Trophoblast cell (in vitro differentiated cells and primary cell): Measurements from ENCODE around the gene CSH1.
"Not testable (repeated sequence)": the region's sequence is repeated elsewhere in the genome, so short reads cannot be mapped to it uniquely, and the experiment has no call there.

Experiments
- DNase-seq, 2 donors: peaks; one replicate each; pipeline ENCODE4 v3.0.0-alpha.2; 2016
- H2AFZ ChIP-seq: 2 replicates; pipeline ENCODE4 v1.6.1; 2013; ENCODE audit warnings: low read length, moderate library complexity, mild to moderate bottlenecking; ENCODE audit not compliant: insufficient read depth, poor library complexity
- H2AK5ac ChIP-seq: 2 replicates; pipeline ENCODE4 v1.6.1; 2013; ENCODE audit warnings: mild to moderate bottlenecking, low read length
- H2BK120ac ChIP-seq: 2 replicates; pipeline ENCODE4 v1.6.1; 2013; ENCODE audit warnings: low read length, mild to moderate bottlenecking, moderate library complexity; ENCODE audit not compliant: insufficient read depth, poor library complexity
- H2BK12ac ChIP-seq: 2 replicates; pipeline ENCODE4 v1.6.1; 2013; ENCODE audit warnings: mild to moderate bottlenecking, low read length, moderate library complexity
- H2BK5ac ChIP-seq: 2 replicates; pipeline ENCODE4 v1.6.1; 2013; ENCODE audit warnings: low read length, low read depth, moderate library complexity, mild to moderate bottlenecking; ENCODE audit not compliant: poor library complexity
- H3K14ac ChIP-seq: 2 replicates; pipeline ENCODE4 v1.6.1; 2013; ENCODE audit warnings: mild to moderate bottlenecking, low read length
- H3K18ac ChIP-seq: 2 replicates; pipeline ENCODE4 v1.6.1; 2013; ENCODE audit warnings: mild to moderate bottlenecking, low read length
- H3K23ac ChIP-seq: 2 replicates; pipeline ENCODE4 v1.6.1; 2013; ENCODE audit warnings: low read length
- H3K27ac ChIP-seq: 2 replicates; pipeline ENCODE4 v1.5.1; 2013; ENCODE audit warnings: low read depth, mild to moderate bottlenecking, inconsistent platforms, low read length, moderate library complexity
- H3K27me3 ChIP-seq: 2 replicates; pipeline ENCODE4 v1.6.1; 2013; ENCODE audit warnings: inconsistent platforms, mild to moderate bottlenecking, low read length, moderate library complexity; ENCODE audit not compliant: insufficient read depth
- H3K36me3 ChIP-seq, 2 experiments: 1 replicate in 1 of 2; 2 replicates in 1 of 2; pipeline ENCODE4 v1.6.1; 2013; ENCODE audit warnings: low read length in 2 of 2, mild to moderate bottlenecking in 2 of 2, moderate library complexity in 1 of 2; ENCODE audit not compliant: insufficient read depth in 2 of 2, control insufficient read depth in 1 of 2
- H3K4ac ChIP-seq: 2 replicates; pipeline ENCODE4 v1.6.1; 2013; ENCODE audit warnings: low read depth, mild to moderate bottlenecking, low read length, moderate library complexity
- H3K4me1 ChIP-seq, 2 experiments: 1 replicate in 1 of 2; 2 replicates in 1 of 2; pipeline ENCODE4 v1.6.1; 2013; ENCODE audit warnings: low read length in 2 of 2, mild to moderate bottlenecking in 2 of 2, moderate library complexity in 1 of 2; ENCODE audit not compliant: insufficient read depth in 2 of 2, control insufficient read depth in 1 of 2
- H3K4me2 ChIP-seq: 2 replicates; pipeline ENCODE4 v1.6.1; 2013; ENCODE audit warnings: inconsistent platforms, mild to moderate bottlenecking, low read length, moderate library complexity
- H3K4me3 ChIP-seq: 2 replicates; pipeline ENCODE4 v1.5.1; 2013; ENCODE audit warnings: mild to moderate bottlenecking, low read depth, low read length, inconsistent platforms
- H3K79me1 ChIP-seq: one replicate; pipeline ENCODE4 v1.6.1; 2013; ENCODE audit warnings: low read length
- H3K79me2 ChIP-seq: 2 replicates; pipeline ENCODE4 v1.6.1; 2013; ENCODE audit warnings: low read length, mild to moderate bottlenecking; ENCODE audit not compliant: control insufficient read depth, insufficient read depth, poor library complexity
- H3K9ac ChIP-seq: 2 replicates; pipeline ENCODE4 v1.6.1; 2013; ENCODE audit warnings: mild to moderate bottlenecking, low read length
- H3K9me3 ChIP-seq: 2 replicates; pipeline ENCODE4 v1.6.1; 2013; ENCODE audit warnings: low read depth, mild to moderate bottlenecking, control low read depth, inconsistent platforms, low read length; ENCODE audit not compliant: insufficient read depth
- H4K12ac ChIP-seq: 2 replicates; pipeline ENCODE4 v1.6.1; 2013; ENCODE audit warnings: low read depth, mild to moderate bottlenecking, low read length, moderate library complexity
- H4K8ac ChIP-seq: 2 replicates; pipeline ENCODE4 v1.6.1; 2013; ENCODE audit warnings: low read depth, mild to moderate bottlenecking, low read length, moderate library complexity
- H4K91ac ChIP-seq: one replicate; pipeline ENCODE4 v1.6.1; 2013; ENCODE audit warnings: low read depth, mild to moderate bottlenecking, low read length, moderate library complexity
- WGBS: extraction: QIAGEN DNeasy Blood & Tissue Kit; methylation state at CpG from one replicate; pipeline ENCODE4 v1.1.7; 2013; ENCODE audit warnings: missing lambda C conversion rate; ENCODE audit not compliant: insufficient read length, insufficient coverage; ENCODE audit errors: extremely low coverage; 5-methylcytosine and 5-hydroxymethylcytosine counted together

CSH1 gene

DNA sequence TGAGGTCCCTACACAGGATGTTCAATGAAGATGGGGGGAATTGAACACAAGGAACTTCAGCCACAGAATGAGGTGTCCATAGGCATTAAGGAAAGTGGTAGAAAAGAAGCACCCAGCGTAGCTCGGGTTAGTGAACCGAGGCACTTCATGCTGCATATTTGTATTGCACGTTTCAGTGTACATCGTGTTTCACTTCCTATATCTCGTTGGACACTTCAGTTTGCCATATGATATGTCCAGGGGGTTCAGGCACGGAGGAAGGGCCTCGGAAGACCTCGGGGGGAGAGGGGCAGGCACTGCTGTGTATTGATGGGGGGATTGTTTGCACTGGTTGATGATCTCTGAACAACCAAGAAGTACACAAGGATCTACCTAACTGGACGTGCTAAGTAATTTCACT lies 19.4 kb upstream of the CSH1 start:
- not testable (repeated sequence) for H3K79me2 ChIP-seq, H3K9ac ChIP-seq, H3K4me2 ChIP-seq

DNA sequence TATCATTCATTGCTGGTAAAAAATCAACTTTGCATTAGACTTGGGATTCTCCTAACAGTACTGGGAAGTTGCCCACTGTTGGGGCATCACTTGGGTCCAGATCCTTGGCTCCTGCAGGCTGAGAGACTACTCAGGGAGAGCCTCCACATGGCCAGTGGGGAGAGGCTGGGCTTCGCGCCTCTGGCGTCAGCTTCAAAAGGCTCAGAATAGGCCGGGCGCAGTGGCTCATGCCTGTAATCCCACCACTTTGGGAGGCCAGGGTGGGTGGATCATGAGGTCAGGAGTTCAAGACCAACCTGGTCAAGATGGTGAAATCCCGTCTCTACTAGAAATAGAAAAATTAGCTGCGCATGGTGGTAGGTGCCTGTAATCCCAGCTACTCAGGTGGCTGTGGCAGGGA lies 18.1 kb upstream of the CSH1 start:
- H3K79me2 ChIP-seq: no peaks in the 10 kb centered on the region

More for the DNA sequence above, 19.4 kb upstream of the CSH1 start:
- WGBS: no CpG with 5 or more reads among the region's 10 CpGs
- H4K91ac ChIP-seq, H2BK120ac ChIP-seq, H3K79me1 ChIP-seq, H2BK5ac ChIP-seq, H3K9me3 ChIP-seq, H2AK5ac ChIP-seq, H3K23ac ChIP-seq, H3K36me3 ChIP-seq, H4K12ac ChIP-seq, H3K27ac ChIP-seq, DNase-seq, H3K4me3 ChIP-seq, H3K18ac ChIP-seq, H3K4ac ChIP-seq, H2BK12ac ChIP-seq, H3K14ac ChIP-seq, H3K27me3 ChIP-seq, H2AFZ ChIP-seq, H3K4me1 ChIP-seq, H4K8ac ChIP-seq: not testable (repeated sequence)

DNA sequence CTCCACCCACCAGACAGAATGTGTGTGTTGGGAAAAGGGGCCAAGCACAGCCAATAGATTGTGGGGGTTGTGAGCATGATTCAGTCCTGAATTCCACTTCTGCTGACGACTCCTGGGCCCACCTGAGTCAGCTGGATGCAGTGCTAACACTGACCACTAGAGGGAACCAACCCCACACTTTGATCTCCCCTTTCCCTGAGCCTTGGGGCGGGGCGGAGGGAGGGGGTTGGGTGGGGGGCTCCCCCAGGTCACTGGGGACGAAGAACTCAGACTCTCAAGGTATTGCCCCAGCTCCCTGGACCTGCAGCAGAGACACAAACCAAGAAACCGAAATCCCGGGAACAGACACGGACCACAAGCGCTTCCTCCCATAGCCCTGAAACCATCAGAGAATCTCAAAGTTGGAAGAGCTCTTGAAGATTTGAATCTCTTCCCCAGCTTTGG lies 15.3 kb upstream of the CSH1 start:
- no peaks in the 10 kb centered on the region for H3K4me1 ChIP-seq
- no peaks in the 10 kb centered on the region for H3K79me1 ChIP-seq
- no peak overlapping the region for H2BK5ac ChIP-seq
- no peak overlapping the region for H2AK5ac ChIP-seq
- H3K36me3 ChIP-seq: no peaks in the 10 kb centered on the region
- no CpG with 5 or more reads among the region's 8 CpGs for WGBS
- H3K27ac ChIP-seq: no peak overlapping the region
- no peak overlapping the region for H3K4me3 ChIP-seq
- H3K79me2 ChIP-seq: no peaks in the 10 kb centered on the region
- no peak overlapping the region for H2AFZ ChIP-seq
- H3K23ac ChIP-seq: no peak overlapping the region
- H3K18ac ChIP-seq: no peak overlapping the region
- no peaks in the 10 kb centered on the region for H3K9me3 ChIP-seq
- H4K8ac ChIP-seq: no peak overlapping the region
- H4K12ac ChIP-seq: no peak overlapping the region
- H2BK120ac ChIP-seq: no peak overlapping the region
- H3K14ac ChIP-seq: no peak overlapping the region
- no peak overlapping the region for H3K4ac ChIP-seq
- DNase-seq: peak in 1 of 2 donors; percentile 55
- H4K91ac ChIP-seq: no peak overlapping the region
- H3K4me2 ChIP-seq: no peak overlapping the region
- no peak overlapping the region for H3K9ac ChIP-seq
- H2BK12ac ChIP-seq: no peak overlapping the region
- no peaks in the 10 kb centered on the region for H3K27me3 ChIP-seq

More for the DNA sequence above, 18.1 kb upstream of the CSH1 start:
- Histone ChIP-seq H3K9me3 (no peaks in the 10 kb centered on the region), H3K4ac (no peak overlapping the region), H3K79me1 (no peaks in the 10 kb centered on the region), H3K4me2 (no peak overlapping the region), H3K9ac (no peak overlapping the region), H3K4me1 (no peaks in the 10 kb centered on the region), H4K91ac (no peak overlapping the region), H3K14ac (no peak overlapping the region), H3K18ac (no peak overlapping the region), H4K8ac (no peak overlapping the region), H2BK120ac (no peak overlapping the region), H2AFZ (no peak overlapping the region), H2BK5ac (no peak overlapping the region), H3K27me3 (no peaks in the 10 kb centered on the region), H3K27ac (no peak overlapping the region), H3K23ac (no peak overlapping the region), H3K36me3 (no peaks in the 10 kb centered on the region), H4K12ac (no peak overlapping the region), H3K4me3 (no peak overlapping the region), H2BK12ac (no peak overlapping the region), H2AK5ac (no peak overlapping the region)
- no peak for DNase-seq
- WGBS: no CpG with 5 or more reads among the region's 7 CpGs

DNA sequence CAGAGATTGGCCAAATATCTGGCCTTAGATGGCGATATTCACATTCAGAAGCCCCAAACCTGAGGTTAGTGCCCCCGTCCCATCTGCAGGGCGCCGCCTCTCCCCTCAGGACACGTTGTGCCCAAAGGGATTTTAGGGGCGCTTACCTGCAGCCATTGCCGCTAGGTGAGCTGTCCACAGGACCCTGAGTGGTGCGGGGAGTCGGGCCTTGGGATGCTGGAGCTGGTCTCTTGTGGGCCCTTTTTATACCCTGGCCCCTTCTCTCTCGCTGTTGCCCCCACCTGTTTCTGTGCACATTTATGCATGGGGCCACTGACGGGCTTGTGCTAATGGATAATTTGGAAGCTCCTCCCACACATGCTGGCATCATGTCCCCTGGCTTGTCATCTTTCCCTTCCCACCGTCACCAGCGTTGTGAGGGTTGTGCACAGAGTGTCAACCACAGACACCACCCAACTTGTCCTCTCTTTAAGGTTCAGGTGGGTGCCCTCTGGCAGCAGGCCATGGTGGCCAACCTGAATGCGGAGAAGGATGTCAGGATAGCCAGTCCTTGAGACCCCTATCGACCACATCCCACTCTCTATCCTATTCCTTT lies 14.8 kb upstream of the CSH1 start, which contains the start of gene CSHL1:
Gene CSHL1 (minus strand): TSS at position 218 of the 595 bp plus-strand sequence. CDS start 62 bp downstream, at position 156.
- H3K27ac ChIP-seq: no peak within 1 kb of the TSS
- no peak within 1 kb of the TSS for H4K12ac ChIP-seq
- H3K27me3 ChIP-seq: no peaks in the 10 kb centered on the region
- H4K91ac ChIP-seq: no peak within 1 kb of the TSS
- no peaks in the 10 kb centered on the region for H3K79me1 ChIP-seq
- no peak within 1 kb of the TSS for H3K4ac ChIP-seq
- H3K23ac ChIP-seq: no peak within 1 kb of the TSS
- H2AFZ ChIP-seq: no peak within 1 kb of the TSS
- H4K8ac ChIP-seq: no peak within 1 kb of the TSS
- H2BK120ac ChIP-seq: no peak within 1 kb of the TSS
- H3K18ac ChIP-seq: no peak within 1 kb of the TSS
- no peaks in the 10 kb centered on the region for H3K79me2 ChIP-seq
- H3K4me3 ChIP-seq: no peak within 1 kb of the TSS
- H3K14ac ChIP-seq: no peak within 1 kb of the TSS
- no peak within 1 kb of the TSS for H2AK5ac ChIP-seq
- no peaks in the 10 kb centered on the region for H3K36me3 ChIP-seq
- no peak within 1 kb of the TSS for H3K9ac ChIP-seq
- no peak for DNase-seq
- H3K4me2 ChIP-seq: no peak within 1 kb of the TSS
- H2BK12ac ChIP-seq: no peak within 1 kb of the TSS
- no CpG with 5 or more reads among the region's 15 CpGs for WGBS
- H3K9me3 ChIP-seq: no peaks in the 10 kb centered on the region
- H3K4me1 ChIP-seq: no peaks in the 10 kb centered on the region
- H2BK5ac ChIP-seq: no peak within 1 kb of the TSS
